ENCODE measurements around the gene SLC29A4.
"Not testable (repeated sequence)": the region's sequence is repeated elsewhere in the genome, so short reads cannot be mapped to it uniquely, and the experiment has no call there.

The SLC29A4 gene

GRCh38 chr7:5260530-5261068 is 22.1 kb upstream of the SLC29A4 start:
- H3K36me3 ChIP-seq (ENCODE audit: control insufficient read depth, insufficient read depth, low read length); H3K9me3 ChIP-seq (ENCODE audit: control insufficient read depth, insufficient read depth, low read depth, low read length); H3K27ac ChIP-seq (ENCODE audit: low read depth, low read length); H3K4me1 ChIP-seq (ENCODE audit: control insufficient read depth, insufficient read depth, low read length); H3K27me3 ChIP-seq (ENCODE audit: control insufficient read depth, insufficient read depth, low read length); H3K9ac ChIP-seq (ENCODE audit: low read length); H3K4me3 ChIP-seq (ENCODE audit: low read depth, low read length): not testable (repeated sequence)

GRCh38 chr7:5263066-5263465 is 19.7 kb upstream of the SLC29A4 start:
- not testable (repeated sequence) for H3K9ac ChIP-seq (ENCODE audit: low read length); H3K9me3 ChIP-seq (ENCODE audit: control insufficient read depth, insufficient read depth, low read depth, low read length); H3K27ac ChIP-seq (ENCODE audit: low read depth, low read length); H3K27me3 ChIP-seq (ENCODE audit: control insufficient read depth, insufficient read depth, low read length); H3K36me3 ChIP-seq (ENCODE audit: control insufficient read depth, insufficient read depth, low read length); H3K4me3 ChIP-seq (ENCODE audit: low read depth, low read length); H3K4me1 ChIP-seq (ENCODE audit: control insufficient read depth, insufficient read depth, low read length)

- Histone ChIP-seq H3K27me3 (ENCODE audit: control insufficient read depth, insufficient read depth, low read length) (no peaks in the 10 kb centered on the region), H3K36me3 (ENCODE audit: control insufficient read depth, insufficient read depth, low read length) (no peaks in the 10 kb centered on the region), H3K9ac (ENCODE audit: low read length) (no peak overlapping the region), H3K9me3 (ENCODE audit: control insufficient read depth, insufficient read depth, low read depth, low read length) (peaks cover 3% of the 10 kb centered on the region; the same call in 1 of the 2 replicates), H3K4me1 (ENCODE audit: control insufficient read depth, insufficient read depth, low read length) (peaks cover 8% of the 10 kb centered on the region; the same call in 1 of the 2 replicates), H3K27ac (ENCODE audit: low read depth, low read length) (no peak overlapping the region), H3K4me3 (ENCODE audit: low read depth, low read length) (no peak overlapping the region)
These were observed 17.2 kb upstream of the SLC29A4 start for GRCh38 chr7:5265320-5266190.

GRCh38 chr7:5266191-5267028 is 16.3 kb upstream of the SLC29A4 start:
- Histone ChIP-seq H3K4me3 (ENCODE audit: low read depth, low read length) (no peak overlapping the region), H3K4me1 (ENCODE audit: control insufficient read depth, insufficient read depth, low read length) (peaks cover 8% of the 10 kb centered on the region; the same call in 1 of the 2 replicates), H3K36me3 (ENCODE audit: control insufficient read depth, insufficient read depth, low read length) (no peaks in the 10 kb centered on the region), H3K27ac (ENCODE audit: low read depth, low read length) (no peak overlapping the region), H3K9ac (ENCODE audit: low read length) (no peak overlapping the region), H3K9me3 (ENCODE audit: control insufficient read depth, insufficient read depth, low read depth, low read length) (peaks cover 3% of the 10 kb centered on the region; the same call in 1 of the 2 replicates), H3K27me3 (ENCODE audit: control insufficient read depth, insufficient read depth, low read length) (no peaks in the 10 kb centered on the region)

- not testable (repeated sequence) for H3K27me3 ChIP-seq (ENCODE audit: control insufficient read depth, insufficient read depth, low read length); H3K9me3 ChIP-seq (ENCODE audit: control insufficient read depth, insufficient read depth, low read depth, low read length); H3K36me3 ChIP-seq (ENCODE audit: control insufficient read depth, insufficient read depth, low read length); H3K27ac ChIP-seq (ENCODE audit: low read depth, low read length); H3K4me3 ChIP-seq (ENCODE audit: low read depth, low read length); H3K9ac ChIP-seq (ENCODE audit: low read length); H3K4me1 ChIP-seq (ENCODE audit: control insufficient read depth, insufficient read depth, low read length)
These were observed 14.9 kb upstream of the SLC29A4 start for GRCh38 chr7:5267829-5268228.

GRCh38 chr7:5269992-5270657 is 12.6 kb upstream of the SLC29A4 start:
- not testable (repeated sequence) for H3K27ac ChIP-seq (ENCODE audit: low read depth, low read length); H3K4me1 ChIP-seq (ENCODE audit: control insufficient read depth, insufficient read depth, low read length); H3K27me3 ChIP-seq (ENCODE audit: control insufficient read depth, insufficient read depth, low read length); H3K4me3 ChIP-seq (ENCODE audit: low read depth, low read length); H3K9ac ChIP-seq (ENCODE audit: low read length); H3K36me3 ChIP-seq (ENCODE audit: control insufficient read depth, insufficient read depth, low read length); H3K9me3 ChIP-seq (ENCODE audit: control insufficient read depth, insufficient read depth, low read depth, low read length)

GRCh38 chr7:5270788-5271187 is 12.0 kb upstream of the SLC29A4 start:
- Histone ChIP-seq H3K9ac (ENCODE audit: low read length) (no peak overlapping the region), H3K4me1 (ENCODE audit: control insufficient read depth, insufficient read depth, low read length) (peaks cover 3% of the 10 kb centered on the region; the same call in 1 of the 2 replicates), H3K36me3 (ENCODE audit: control insufficient read depth, insufficient read depth, low read length) (no peaks in the 10 kb centered on the region), H3K9me3 (ENCODE audit: control insufficient read depth, insufficient read depth, low read depth, low read length) (peaks cover 3% of the 10 kb centered on the region; the same call in 1 of the 2 replicates), H3K27me3 (ENCODE audit: control insufficient read depth, insufficient read depth, low read length) (no peaks in the 10 kb centered on the region), H3K4me3 (ENCODE audit: low read depth, low read length) (no peak overlapping the region), H3K27ac (ENCODE audit: low read depth, low read length) (no peak overlapping the region)

GRCh38 chr7:5273831-5274405 is 8.8 kb upstream of the SLC29A4 start:
- not testable (repeated sequence) for H3K27ac ChIP-seq (ENCODE audit: low read depth, low read length); H3K9me3 ChIP-seq (ENCODE audit: control insufficient read depth, insufficient read depth, low read depth, low read length); H3K36me3 ChIP-seq (ENCODE audit: control insufficient read depth, insufficient read depth, low read length); H3K4me3 ChIP-seq (ENCODE audit: low read depth, low read length); H3K27me3 ChIP-seq (ENCODE audit: control insufficient read depth, insufficient read depth, low read length); H3K4me1 ChIP-seq (ENCODE audit: control insufficient read depth, insufficient read depth, low read length); H3K9ac ChIP-seq (ENCODE audit: low read length)

- no peaks in the 10 kb centered on the region for H3K27me3 ChIP-seq (ENCODE audit: control insufficient read depth, insufficient read depth, low read length)
- no peak overlapping the region for H3K27ac ChIP-seq (ENCODE audit: low read depth, low read length)
- H3K4me1 ChIP-seq (ENCODE audit: control insufficient read depth, insufficient read depth, low read length), result no peaks in the 10 kb centered on the region
- H3K4me3 ChIP-seq (ENCODE audit: low read depth, low read length), result no peak overlapping the region
- H3K36me3 ChIP-seq (ENCODE audit: control insufficient read depth, insufficient read depth, low read length), result no peaks in the 10 kb centered on the region
- no peaks in the 10 kb centered on the region for H3K9me3 ChIP-seq (ENCODE audit: control insufficient read depth, insufficient read depth, low read depth, low read length)
- H3K9ac ChIP-seq (ENCODE audit: low read length), result no peak overlapping the region
These were observed 8.3 kb upstream of the SLC29A4 start for GRCh38 chr7:5274441-5274840.

- H3K4me1 ChIP-seq (ENCODE audit: control insufficient read depth, insufficient read depth, low read length); H3K9me3 ChIP-seq (ENCODE audit: control insufficient read depth, insufficient read depth, low read depth, low read length); H3K27me3 ChIP-seq (ENCODE audit: control insufficient read depth, insufficient read depth, low read length); H3K27ac ChIP-seq (ENCODE audit: low read depth, low read length); H3K36me3 ChIP-seq (ENCODE audit: control insufficient read depth, insufficient read depth, low read length); H3K9ac ChIP-seq (ENCODE audit: low read length); H3K4me3 ChIP-seq (ENCODE audit: low read depth, low read length): not testable (repeated sequence)
These were observed 7.7 kb upstream of the SLC29A4 start for GRCh38 chr7:5274985-5275431.
